OCI-LY3 (cell line): ENCODE data around the gene HS6ST1.

Experiments used
- EZH2phosphoT487 ChIP-seq: fragments of 200-600 bp; shearing (Covaris generic); IDR thresholded peaks from 2 replicates; pipeline ENCODE4 v1.6.1; 2018; ENCODE audit warnings: antibody characterized with exemption, mixed run types, low read depth
- TF ChIP-seq, protein P1 (sequence below): fragments of 200-600, 300-600 bp; sonication (generic); IDR thresholded peaks from 2 replicates; pipeline ENCODE4 v1.5.1; 2014; ENCODE audit warnings: antibody characterized with exemption, low read length, low read depth

DNA sequence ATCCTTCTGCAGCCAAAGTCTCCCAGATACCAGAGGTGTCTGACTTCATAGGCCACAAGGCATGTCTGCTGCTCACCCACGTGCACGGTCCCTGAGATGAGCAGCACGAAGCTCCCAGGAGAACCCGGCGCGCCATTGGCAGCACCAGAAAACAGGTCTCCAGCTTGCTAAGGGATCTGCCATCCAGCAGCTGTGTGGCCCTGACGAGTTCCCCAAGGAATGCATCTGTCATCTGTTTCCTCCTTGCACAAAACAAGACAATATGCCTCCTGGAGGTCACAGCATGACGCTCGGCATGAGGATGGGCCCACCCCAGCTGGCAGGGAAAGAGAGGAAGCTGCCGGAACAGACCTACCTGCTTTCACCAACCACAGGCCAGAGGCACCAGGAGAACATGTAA lies 29.2 kb downstream of the HS6ST1 start:
- TF ChIP-seq, protein P1, sequence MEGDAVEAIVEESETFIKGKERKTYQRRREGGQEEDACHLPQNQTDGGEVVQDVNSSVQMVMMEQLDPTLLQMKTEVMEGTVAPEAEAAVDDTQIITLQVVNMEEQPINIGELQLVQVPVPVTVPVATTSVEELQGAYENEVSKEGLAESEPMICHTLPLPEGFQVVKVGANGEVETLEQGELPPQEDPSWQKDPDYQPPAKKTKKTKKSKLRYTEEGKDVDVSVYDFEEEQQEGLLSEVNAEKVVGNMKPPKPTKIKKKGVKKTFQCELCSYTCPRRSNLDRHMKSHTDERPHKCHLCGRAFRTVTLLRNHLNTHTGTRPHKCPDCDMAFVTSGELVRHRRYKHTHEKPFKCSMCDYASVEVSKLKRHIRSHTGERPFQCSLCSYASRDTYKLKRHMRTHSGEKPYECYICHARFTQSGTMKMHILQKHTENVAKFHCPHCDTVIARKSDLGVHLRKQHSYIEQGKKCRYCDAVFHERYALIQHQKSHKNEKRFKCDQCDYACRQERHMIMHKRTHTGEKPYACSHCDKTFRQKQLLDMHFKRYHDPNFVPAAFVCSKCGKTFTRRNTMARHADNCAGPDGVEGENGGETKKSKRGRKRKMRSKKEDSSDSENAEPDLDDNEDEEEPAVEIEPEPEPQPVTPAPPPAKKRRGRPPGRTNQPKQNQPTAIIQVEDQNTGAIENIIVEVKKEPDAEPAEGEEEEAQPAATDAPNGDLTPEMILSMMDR, result no peak
- TF ChIP-seq EZH2phosphoT487, result no peak
